Activated CD8-positive, alpha-beta T cell treated with anti-CD3 and anti-CD28 coated beads for 36 hours (primary cell): ENCODE measurements around the gene PPT1. TPM values are rescaled to one million over a fixed set of nuclear protein-coding genes. Genes with fewer than 3 reads are reported as not detected.
A peak's percentile ranks its signal among the peaks of the same experiment; 100 is the strongest.

Experiments
- ATAC-seq: fragments of 200-7000 bp; cut with Tn5 transposase; one replicate; pipeline ENCODE4 v1.10.0; 2021; ENCODE audit warnings: mild to moderate bottlenecking, moderate library complexity
- CTCF ChIA-PET: fragments of 350-600 bp; sonication (Branson Sonifier 250); formaldehyde crosslinking; loops from one replicate; lab custom pipeline; 2021; ENCODE audit warnings: antibody characterized with exemption; lab: Charles Lee
- POLR2A ChIA-PET: fragments of 350-600 bp; sonication (Branson Sonifier 250); formaldehyde crosslinking; loops from one replicate; lab custom pipeline; 2021; ENCODE audit warnings: antibody characterized with exemption; lab: Charles Lee
- DNase-seq: peaks from one replicate; pipeline ENCODE4 v3.0.0-alpha.2; 2020
- H3K27ac Mint-ChIP-seq: one replicate; pipeline ENCODE4 v1.8.0; 2021; ENCODE audit warnings: mild to moderate bottlenecking, mixed read lengths
- H3K27me3 Mint-ChIP-seq: one replicate; pipeline ENCODE4 v1.8.0; 2021; ENCODE audit warnings: mixed read lengths
- H3K36me3 Mint-ChIP-seq: one replicate; pipeline ENCODE4 v1.8.0; 2021; ENCODE audit warnings: low read depth, mixed read lengths
- H3K4me1 Mint-ChIP-seq: one replicate; pipeline ENCODE4 v1.8.0; 2021; ENCODE audit warnings: low read depth, mixed read lengths
- H3K4me3 Mint-ChIP-seq: one replicate; pipeline ENCODE4 v1.8.0; 2021; ENCODE audit warnings: mild to moderate bottlenecking, moderate library complexity, mixed read lengths
- H3K9me3 Mint-ChIP-seq: one replicate; pipeline ENCODE4 v1.8.0; 2021; ENCODE audit warnings: mixed read lengths
- intact Hi-C: fragments of 100-400 bp; cut with micrococcal nuclease; formaldehyde crosslinking; loops from one replicate; pipeline ENCODE4 v1.10.0; 2022
- total RNA-seq, 2 experiments: library from RNA; stranded (reverse); gene quantifications; one replicate each; pipeline ENCODE4 v1.2.3, GENCODE V29; 2021
- TF ChIP-seq, protein P1 (sequence below): fragments of 200-600 bp; IDR thresholded peaks from one replicate; pipeline ENCODE4 v1.8.0; 2022; ENCODE audit warnings: antibody characterized with exemption, mild to moderate bottlenecking

The PPT1 gene
- total RNA-seq, 2 experiments from 2014 or later, result 60.6 to 69.1 TPM

DNA sequence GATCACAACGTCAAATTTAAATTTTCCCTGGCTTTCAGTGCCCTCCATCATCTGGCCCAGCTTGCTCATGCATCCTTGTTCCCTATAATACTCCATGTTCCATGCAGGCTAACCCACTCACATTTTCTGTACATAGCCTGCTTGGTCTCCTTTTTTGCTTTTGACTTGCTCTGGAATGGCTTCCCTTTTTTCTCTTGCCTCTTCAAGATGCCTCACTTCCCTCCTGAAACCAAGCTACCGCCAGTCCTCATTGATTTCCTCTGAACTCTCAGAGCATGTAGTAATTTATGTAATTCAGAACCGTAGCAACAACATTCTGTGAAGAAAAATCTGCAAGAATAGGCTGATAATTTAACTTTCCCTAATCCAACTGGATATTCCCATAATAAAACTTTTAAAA lies 46.2 kb downstream of the PPT1 start:
- Mint-ChIP-seq H3K9me3 (no peaks in the 10 kb centered on the region), H3K27me3 (no peaks in the 10 kb centered on the region), H3K4me3 (peak overlapping the region; percentile 37), H3K4me1 (peaks cover 82% of the 10 kb centered on the region), H3K36me3 (peaks cover 70% of the 10 kb centered on the region), H3K27ac (peak overlapping the region; percentile 90)
- ChIA-PET CTCF (interaction anchor here (1.2 to 4.3 kb wide), 6 partner anchors 9 to 101 kb away, joined by 4 to 15 read pairs (median 5); no protein-coding TSS in a partner anchor), POLR2A (interaction anchor here (0.7 to 2.8 kb wide), 4 partner anchors 7 to 11 kb away, joined by 4 to 15 read pairs (median 8); partner anchors contain the start of gene CAP1)
- TF ChIP-seq, protein P1, sequence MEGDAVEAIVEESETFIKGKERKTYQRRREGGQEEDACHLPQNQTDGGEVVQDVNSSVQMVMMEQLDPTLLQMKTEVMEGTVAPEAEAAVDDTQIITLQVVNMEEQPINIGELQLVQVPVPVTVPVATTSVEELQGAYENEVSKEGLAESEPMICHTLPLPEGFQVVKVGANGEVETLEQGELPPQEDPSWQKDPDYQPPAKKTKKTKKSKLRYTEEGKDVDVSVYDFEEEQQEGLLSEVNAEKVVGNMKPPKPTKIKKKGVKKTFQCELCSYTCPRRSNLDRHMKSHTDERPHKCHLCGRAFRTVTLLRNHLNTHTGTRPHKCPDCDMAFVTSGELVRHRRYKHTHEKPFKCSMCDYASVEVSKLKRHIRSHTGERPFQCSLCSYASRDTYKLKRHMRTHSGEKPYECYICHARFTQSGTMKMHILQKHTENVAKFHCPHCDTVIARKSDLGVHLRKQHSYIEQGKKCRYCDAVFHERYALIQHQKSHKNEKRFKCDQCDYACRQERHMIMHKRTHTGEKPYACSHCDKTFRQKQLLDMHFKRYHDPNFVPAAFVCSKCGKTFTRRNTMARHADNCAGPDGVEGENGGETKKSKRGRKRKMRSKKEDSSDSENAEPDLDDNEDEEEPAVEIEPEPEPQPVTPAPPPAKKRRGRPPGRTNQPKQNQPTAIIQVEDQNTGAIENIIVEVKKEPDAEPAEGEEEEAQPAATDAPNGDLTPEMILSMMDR, result no peak
- ATAC-seq (no peak), DNase-seq (no peak)
- intact Hi-C loops, result no loop called here

DNA sequence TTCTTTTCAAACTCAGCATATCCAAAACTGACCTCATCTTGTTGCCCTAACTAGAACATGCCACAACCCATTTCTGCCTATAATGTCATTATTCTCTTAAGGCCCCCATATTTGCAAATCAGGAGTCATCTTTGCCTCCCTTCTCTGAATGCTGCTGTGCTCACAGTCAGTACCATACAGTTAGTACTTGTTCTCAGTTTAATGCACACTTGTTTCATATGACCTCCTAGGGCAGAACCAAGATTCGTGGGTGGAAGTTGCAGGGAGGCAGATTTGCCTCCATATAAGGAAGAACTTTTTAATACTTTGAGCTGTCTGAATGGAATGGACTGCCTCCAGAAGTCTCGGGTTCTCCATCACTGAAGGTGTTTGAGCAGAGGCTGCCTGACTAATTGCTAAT lies 47.3 kb downstream of the PPT1 start:
- ATAC-seq (peak; percentile 70), DNase-seq (peak; percentile 48)
- H3K9me3 Mint-ChIP-seq, result no peaks in the 10 kb centered on the region
- peak overlapping the region; percentile 90 for H3K27ac Mint-ChIP-seq
- CTCF ChIA-PET, result interaction anchor here (0.9 to 4.3 kb wide), 7 partner anchors 8 to 289 kb away, joined by 4 to 15 read pairs (median 5); partner anchors contain the start of gene CAP1
- TF ChIP-seq, protein P1, result no peak
- no peaks in the 10 kb centered on the region for H3K27me3 Mint-ChIP-seq
- H3K4me3 Mint-ChIP-seq, result peak overlapping the region; percentile 38
- H3K4me1 Mint-ChIP-seq, result peaks cover 83% of the 10 kb centered on the region
- POLR2A ChIA-PET, result interaction anchor here (1.2 to 2.8 kb wide), 8 partner anchors 9 to 332 kb away, joined by 3 to 15 read pairs (median 4); partner anchors contain the start of gene CAP1
- intact Hi-C loops, result no loop called here
- H3K36me3 Mint-ChIP-seq, result peaks cover 72% of the 10 kb centered on the region

GRCh38 chr1:40047769-40048168 lies 49.3 kb downstream of the PPT1 start:
- Mint-ChIP-seq H3K4me3 (peak overlapping the region; percentile 59), H3K27me3 (no peaks in the 10 kb centered on the region), H3K27ac (peak overlapping the region; percentile 90), H3K36me3 (peaks cover 72% of the 10 kb centered on the region), H3K4me1 (peaks cover 80% of the 10 kb centered on the region), H3K9me3 (no peaks in the 10 kb centered on the region)
- DNase-seq (no peak), ATAC-seq (peak; percentile 55)
- TF ChIP-seq, protein P1, result no peak
- intact Hi-C loops, result no loop called here
- CTCF ChIA-PET, result interaction anchor here (0.7 to 4.3 kb wide), 3 partner anchors 13 to 67 kb away, joined by 3 to 15 read pairs (median 6); no protein-coding TSS in a partner anchor
- POLR2A ChIA-PET, result no interaction called here

GRCh38 chr1:40047276-40047675 lies 49.8 kb downstream of the PPT1 start:
- DNase-seq, result no peak
- H3K9me3 Mint-ChIP-seq, result no peaks in the 10 kb centered on the region
- ChIA-PET CTCF (interaction anchor here (2.0 kb wide), 1 partner anchor 15 kb away, joined by 6 read pairs; no protein-coding TSS in a partner anchor), POLR2A (interaction anchor here (0.7 kb wide), 1 partner anchor 11 kb away, joined by 3 read pairs; no protein-coding TSS in a partner anchor)
- H3K4me1 Mint-ChIP-seq, result peaks cover 82% of the 10 kb centered on the region
- ATAC-seq, result no peak
- TF ChIP-seq, protein P1, result no peak
- H3K4me3 Mint-ChIP-seq, result peak overlapping the region; percentile 59
- peaks cover 74% of the 10 kb centered on the region for H3K36me3 Mint-ChIP-seq
- peak overlapping the region; percentile 90 for H3K27ac Mint-ChIP-seq
- H3K27me3 Mint-ChIP-seq, result no peaks in the 10 kb centered on the region
- intact Hi-C loops, result no loop called here

DNA sequence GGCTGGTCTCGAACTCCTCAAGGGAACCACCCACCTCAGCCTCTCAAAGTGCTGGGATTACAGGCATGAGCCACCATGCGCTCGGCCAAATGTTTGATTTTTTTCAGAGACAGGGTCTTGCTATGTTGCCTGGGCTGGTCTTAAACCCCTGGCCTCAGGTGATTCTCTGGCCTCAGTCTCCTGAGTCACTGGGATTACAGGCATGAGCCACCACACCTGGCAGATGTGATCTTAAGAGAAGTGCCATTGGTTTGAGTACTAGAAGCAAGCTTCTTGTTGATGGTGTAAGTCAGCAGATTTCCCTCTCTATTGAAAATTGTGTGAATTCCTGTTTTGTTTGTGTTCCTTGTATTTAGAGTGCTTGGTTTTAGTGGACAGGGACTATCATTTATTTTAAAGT lies 51.3 kb downstream of the PPT1 start:
- intact Hi-C loops, result no loop called here
- TF ChIP-seq, protein P1, result no peak
- peak overlapping the region; percentile 94 for H3K4me3 Mint-ChIP-seq
- peaks cover 73% of the 10 kb centered on the region for H3K36me3 Mint-ChIP-seq
- H3K9me3 Mint-ChIP-seq, result no peaks in the 10 kb centered on the region
- peak overlapping the region; percentile 83 for H3K27ac Mint-ChIP-seq
- peaks cover 74% of the 10 kb centered on the region for H3K4me1 Mint-ChIP-seq
- DNase-seq (no peak), ATAC-seq (no peak)
- H3K27me3 Mint-ChIP-seq, result no peaks in the 10 kb centered on the region
- ChIA-PET POLR2A (interaction anchor here (1.4 to 2.1 kb wide), 2 partner anchors 12 to 14 kb away, joined by 4 to 5 read pairs; no protein-coding TSS in a partner anchor), CTCF (no interaction called here)
